ENCODE data around the gene MPC2.

Gene MPC2

GRCh38 chr1:167904652-167905130 lies 32.2 kb downstream of the MPC2 start:
- no peak for DNase-seq (ENCODE audit: low read depth in 1 of 2, low spot score in 1 of 2)
- peak overlapping the region; percentile 58 for H3K27ac ChIP-seq (replicated peaks)
- no peak overlapping the region for H3K4me3 ChIP-seq (replicated peaks; ENCODE audit: insufficient read depth, low read length)
- TF ChIP-seq POLR2AphosphoS5 (IDR thresholded peaks at IDR 0.05; ENCODE audit: low read depth) (no peak), REST (IDR thresholded peaks at IDR 0.05; ENCODE audit: insufficient replicate concordance, low read depth) (no peak), SPI1 (IDR thresholded peaks at IDR 0.05; ENCODE audit: borderline replicate concordance, low read depth) (no peak), GABPA (IDR thresholded peaks at IDR 0.05; ENCODE audit: low read depth) (no peak), CTCF (IDR thresholded peaks at IDR 0.05; ENCODE audit: insufficient read depth, low read length) (no peak)
- H3K27me3 ChIP-seq (ENCODE audit: insufficient read depth, poor library complexity, severe bottlenecking) = no peaks in the 10 kb centered on the region

GRCh38 chr1:167900907-167901306 lies 36.0 kb downstream of the MPC2 start:
- Histone ChIP-seq H3K4me3 (replicated peaks; ENCODE audit: insufficient read depth, low read length) (no peak overlapping the region), H3K27ac (replicated peaks) (no peak overlapping the region), H3K27me3 (ENCODE audit: insufficient read depth, poor library complexity, severe bottlenecking) (no peaks in the 10 kb centered on the region)
- TF ChIP-seq SPI1 (IDR thresholded peaks at IDR 0.05; ENCODE audit: borderline replicate concordance, low read depth) (no peak), CTCF (IDR thresholded peaks at IDR 0.05; ENCODE audit: insufficient read depth, low read length) (no peak), GABPA (IDR thresholded peaks at IDR 0.05; ENCODE audit: low read depth) (no peak), POLR2AphosphoS5 (IDR thresholded peaks at IDR 0.05; ENCODE audit: low read depth) (no peak), REST (IDR thresholded peaks at IDR 0.05; ENCODE audit: insufficient replicate concordance, low read depth) (no peak)
- DNase-seq (ENCODE audit: low read depth in 1 of 2, low spot score in 1 of 2) = no peak

GRCh38 chr1:167899253-167899681 lies 37.6 kb downstream of the MPC2 start:
- H3K27ac ChIP-seq (replicated peaks) = no peak overlapping the region
- no peak for TF ChIP-seq POLR2AphosphoS5 (IDR thresholded peaks at IDR 0.05; ENCODE audit: low read depth)
- TF ChIP-seq GABPA (IDR thresholded peaks at IDR 0.05; ENCODE audit: low read depth) = no peak
- no peak for TF ChIP-seq REST (IDR thresholded peaks at IDR 0.05; ENCODE audit: insufficient replicate concordance, low read depth)
- no peak for TF ChIP-seq SPI1 (IDR thresholded peaks at IDR 0.05; ENCODE audit: borderline replicate concordance, low read depth)
- TF ChIP-seq CTCF (IDR thresholded peaks at IDR 0.05; ENCODE audit: insufficient read depth, low read length) = no peak
- DNase-seq (ENCODE audit: low read depth in 1 of 2, low spot score in 1 of 2) = no peak

More at GRCh38 chr1:167899253-167899681, 37.6 kb downstream of the MPC2 start:
- H3K4me3 ChIP-seq (replicated peaks; ENCODE audit: insufficient read depth, low read length) = no peak overlapping the region
- H3K27me3 ChIP-seq (ENCODE audit: insufficient read depth, poor library complexity, severe bottlenecking) = no peaks in the 10 kb centered on the region
